ENCODE results near the gene ARRB1.

ARRB1 gene

DNA sequence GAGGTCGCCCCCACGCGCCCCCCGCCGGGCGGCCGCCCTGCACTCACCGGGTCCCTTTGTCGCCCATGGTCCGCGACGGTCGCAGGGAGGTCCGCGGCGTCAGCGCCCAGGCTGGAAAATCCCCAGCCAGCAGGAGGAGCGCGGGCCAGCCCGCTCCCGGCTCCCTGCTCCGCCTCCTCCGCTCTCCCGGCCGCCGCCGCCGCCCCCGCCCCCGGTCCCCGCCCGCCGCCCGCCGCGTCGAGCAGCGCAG is at the start of gene ARRB1:
Gene ARRB1, minus strand, starts transcription at position 121 of the 250 bp plus-strand sequence. Its CDS starts 54 bp downstream, at position 67.
- H3K4me2 ChIP-seq: peak within 1 kb of the TSS; percentile 76
- peak within 1 kb of the TSS; percentile 71; the same call in 1 of the 2 replicates for H2AFZ ChIP-seq (ENCODE audit: low read depth)
- H3K27ac ChIP-seq: no peak within 1 kb of the TSS
- no peaks in the 10 kb centered on the region for H3K4me1 ChIP-seq (ENCODE audit: low read depth, poor library complexity, severe bottlenecking)
- no peak within 1 kb of the TSS for H3K4me3 ChIP-seq (IDR thresholded peaks at IDR 0.05; ENCODE audit: insufficient read depth, low read depth, low read length)
- TF ChIP-seq, protein P1, sequence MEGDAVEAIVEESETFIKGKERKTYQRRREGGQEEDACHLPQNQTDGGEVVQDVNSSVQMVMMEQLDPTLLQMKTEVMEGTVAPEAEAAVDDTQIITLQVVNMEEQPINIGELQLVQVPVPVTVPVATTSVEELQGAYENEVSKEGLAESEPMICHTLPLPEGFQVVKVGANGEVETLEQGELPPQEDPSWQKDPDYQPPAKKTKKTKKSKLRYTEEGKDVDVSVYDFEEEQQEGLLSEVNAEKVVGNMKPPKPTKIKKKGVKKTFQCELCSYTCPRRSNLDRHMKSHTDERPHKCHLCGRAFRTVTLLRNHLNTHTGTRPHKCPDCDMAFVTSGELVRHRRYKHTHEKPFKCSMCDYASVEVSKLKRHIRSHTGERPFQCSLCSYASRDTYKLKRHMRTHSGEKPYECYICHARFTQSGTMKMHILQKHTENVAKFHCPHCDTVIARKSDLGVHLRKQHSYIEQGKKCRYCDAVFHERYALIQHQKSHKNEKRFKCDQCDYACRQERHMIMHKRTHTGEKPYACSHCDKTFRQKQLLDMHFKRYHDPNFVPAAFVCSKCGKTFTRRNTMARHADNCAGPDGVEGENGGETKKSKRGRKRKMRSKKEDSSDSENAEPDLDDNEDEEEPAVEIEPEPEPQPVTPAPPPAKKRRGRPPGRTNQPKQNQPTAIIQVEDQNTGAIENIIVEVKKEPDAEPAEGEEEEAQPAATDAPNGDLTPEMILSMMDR (conservative IDR thresholded peaks at IDR 0.05; ENCODE audit: low read depth, low read length): no peak
- no peaks in the 10 kb centered on the region for H3K36me3 ChIP-seq (ENCODE audit: insufficient read depth)
- no peak within 1 kb of the TSS for H3K9ac ChIP-seq
- H4K20me1 ChIP-seq (ENCODE audit: insufficient read depth): no peaks in the 10 kb centered on the region
- H3K27me3 ChIP-seq (ENCODE audit: insufficient read depth, low read depth): no peaks in the 10 kb centered on the region
- H3K79me2 ChIP-seq (ENCODE audit: insufficient read depth, low read depth): no peaks in the 10 kb centered on the region

DNA sequence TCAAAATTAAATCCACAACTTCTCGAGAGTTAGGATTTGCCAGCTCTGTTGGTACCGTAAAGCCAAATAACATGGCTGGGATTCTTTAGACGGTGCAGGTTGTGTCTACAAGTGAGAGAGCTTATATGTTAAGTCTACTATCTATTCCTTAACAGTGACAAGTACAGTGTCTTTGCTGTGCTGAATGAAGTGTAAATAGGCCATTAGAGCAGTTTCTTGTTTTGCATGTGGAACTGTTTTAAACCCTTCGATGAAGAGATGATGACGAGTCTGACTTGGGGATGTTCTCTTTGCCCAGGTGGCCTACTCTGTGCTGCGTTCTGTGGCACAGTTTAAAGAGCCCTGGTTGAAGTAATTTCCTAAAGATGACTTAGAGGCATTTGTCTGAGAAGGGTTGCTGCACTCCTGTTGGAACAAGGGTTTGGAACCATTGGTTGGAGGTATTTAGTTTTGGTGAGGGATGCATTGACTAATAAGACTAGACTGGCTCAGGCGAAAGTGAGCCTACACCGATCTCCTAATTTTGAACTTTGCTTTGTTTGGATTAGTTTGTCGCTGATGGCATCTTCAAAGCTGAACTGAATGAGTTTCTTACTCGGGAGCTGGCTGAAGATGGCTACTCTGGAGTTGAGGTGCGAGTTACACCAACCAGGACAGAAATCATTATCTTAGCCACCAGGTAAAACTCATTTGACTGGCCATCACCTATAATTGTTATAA is 48.8 kb upstream of the ARRB1 start:
- Histone ChIP-seq H3K27ac (peak overlapping the region; percentile 97), H3K4me3 (IDR thresholded peaks at IDR 0.05; ENCODE audit: insufficient read depth, low read depth, low read length) (no peak overlapping the region), H2AFZ (ENCODE audit: low read depth) (no peak overlapping the region), H3K36me3 (ENCODE audit: insufficient read depth) (peaks cover 36% of the 10 kb centered on the region; the same call in 1 of the 2 replicates), H3K27me3 (ENCODE audit: insufficient read depth, low read depth) (no peaks in the 10 kb centered on the region), H3K4me1 (ENCODE audit: low read depth, poor library complexity, severe bottlenecking) (peaks cover 35% of the 10 kb centered on the region), H4K20me1 (ENCODE audit: insufficient read depth) (peaks cover 48% of the 10 kb centered on the region), H3K79me2 (ENCODE audit: insufficient read depth, low read depth) (peaks cover 60% of the 10 kb centered on the region), H3K9ac (peak overlapping the region; percentile 99), H3K4me2 (peak overlapping the region; percentile 91)
- TF ChIP-seq, protein P1 (conservative IDR thresholded peaks at IDR 0.05; ENCODE audit: low read depth, low read length): no peak

DNA sequence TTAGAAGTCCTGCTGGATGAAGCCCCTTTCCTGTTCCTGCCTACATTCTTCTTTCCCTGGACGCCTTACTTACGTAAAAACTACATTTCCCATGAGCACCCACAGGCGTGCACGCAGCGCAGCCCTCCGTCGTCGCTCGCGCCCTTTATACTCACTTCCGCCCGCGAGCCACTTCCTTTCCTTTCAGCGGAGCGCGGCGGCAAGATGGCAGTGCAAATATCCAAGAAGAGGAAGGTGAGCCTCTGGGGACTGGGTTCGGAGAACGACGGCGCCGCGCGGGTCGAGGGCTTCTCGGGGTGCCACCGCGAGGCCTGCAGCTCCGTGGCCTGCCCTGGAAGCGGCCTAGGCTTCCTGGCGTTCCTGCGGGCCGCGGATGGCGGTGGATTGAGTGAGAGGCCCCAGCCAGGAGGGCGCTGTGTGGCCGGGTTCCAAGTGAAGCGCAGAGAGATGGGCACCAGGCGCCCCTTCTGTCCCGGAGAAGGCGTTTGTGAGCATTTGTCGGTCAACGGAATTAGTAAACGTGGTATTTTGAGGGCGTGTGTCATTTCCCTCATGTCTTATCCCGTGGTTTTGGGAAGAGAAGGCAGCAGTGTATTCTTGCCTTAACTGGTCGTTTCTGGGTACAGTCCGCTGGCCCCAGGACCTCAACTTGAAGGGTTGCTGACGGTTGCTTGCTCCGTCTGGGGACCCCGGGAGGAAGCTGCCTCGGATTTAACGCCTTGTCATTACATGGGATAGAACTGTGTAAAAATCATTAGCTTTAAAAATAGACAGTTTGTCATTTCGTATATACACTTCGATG is 48.1 kb upstream of the ARRB1 start, which contains the start of gene RPS3:
Gene RPS3, plus strand, starts transcription at position 175 of the 802 bp plus-strand sequence. Its CDS starts 30 bp downstream, at position 205.
- H3K79me2 ChIP-seq (ENCODE audit: insufficient read depth, low read depth): peaks cover 53% of the 10 kb centered on the region
- H3K9ac ChIP-seq: peak within 1 kb of the TSS; percentile 99
- H3K4me1 ChIP-seq (ENCODE audit: low read depth, poor library complexity, severe bottlenecking): peaks cover 35% of the 10 kb centered on the region
- peaks cover 43% of the 10 kb centered on the region for H4K20me1 ChIP-seq (ENCODE audit: insufficient read depth)
- H3K27me3 ChIP-seq (ENCODE audit: insufficient read depth, low read depth): no peaks in the 10 kb centered on the region
- peak within 1 kb of the TSS; percentile 50 for H2AFZ ChIP-seq (ENCODE audit: low read depth)
- H3K4me3 ChIP-seq (IDR thresholded peaks at IDR 0.05; ENCODE audit: insufficient read depth, low read depth, low read length): no peak within 1 kb of the TSS
- TF ChIP-seq, protein P1 (conservative IDR thresholded peaks at IDR 0.05; ENCODE audit: low read depth, low read length): no peak
- H3K27ac ChIP-seq: peak within 1 kb of the TSS; percentile 97
- H3K4me2 ChIP-seq: peak within 1 kb of the TSS; percentile 91
- peaks cover 36% of the 10 kb centered on the region; the same call in 1 of the 2 replicates for H3K36me3 ChIP-seq (ENCODE audit: insufficient read depth)

DNA sequence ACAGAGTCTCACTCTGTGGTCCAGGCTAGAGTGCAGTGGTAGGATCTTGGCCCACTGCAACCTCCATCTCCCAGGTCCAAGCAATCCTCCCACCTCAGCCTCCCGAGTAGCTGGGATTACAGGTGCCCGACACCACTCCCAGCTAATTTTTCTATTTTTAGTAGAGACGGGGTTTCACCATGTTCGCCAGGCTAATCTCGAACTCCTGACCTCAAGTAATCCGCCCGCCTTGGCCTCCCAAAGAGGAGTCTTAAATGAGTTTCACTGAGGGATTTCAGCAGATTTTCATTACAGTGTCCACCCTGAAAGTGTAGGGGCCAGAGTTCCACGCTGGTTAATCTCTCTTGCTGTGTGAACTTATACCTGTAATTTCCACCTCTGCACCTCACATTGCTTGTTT is 47.4 kb upstream of the ARRB1 start:
- peak overlapping the region; percentile 99; the same call in 1 of the 2 replicates for H3K9ac ChIP-seq
- TF ChIP-seq, protein P1 (conservative IDR thresholded peaks at IDR 0.05; ENCODE audit: low read depth, low read length): no peak
- peaks cover 46% of the 10 kb centered on the region for H3K79me2 ChIP-seq (ENCODE audit: insufficient read depth, low read depth)
- no peak overlapping the region for H3K4me3 ChIP-seq (IDR thresholded peaks at IDR 0.05; ENCODE audit: insufficient read depth, low read depth, low read length)
- H3K36me3 ChIP-seq (ENCODE audit: insufficient read depth): peaks cover 33% of the 10 kb centered on the region; the same call in 1 of the 2 replicates
- no peaks in the 10 kb centered on the region for H3K27me3 ChIP-seq (ENCODE audit: insufficient read depth, low read depth)
- peaks cover 34% of the 10 kb centered on the region for H3K4me1 ChIP-seq (ENCODE audit: low read depth, poor library complexity, severe bottlenecking)
- H4K20me1 ChIP-seq (ENCODE audit: insufficient read depth): peaks cover 37% of the 10 kb centered on the region
- H2AFZ ChIP-seq (ENCODE audit: low read depth): peak overlapping the region; percentile 50
- peak overlapping the region; percentile 43; the same call in 1 of the 2 replicates for H3K4me2 ChIP-seq
- H3K27ac ChIP-seq: no peak overlapping the region

All from KMS-11 (cell line).